Measurements from ENCODE around the gene POLA1. TPM values are rescaled to one million over a fixed set of nuclear protein-coding genes. Genes with fewer than 3 reads are reported as not detected.
A peak's percentile ranks its signal among the peaks of the same experiment; 100 is the strongest.

POLA1 gene
- total and polyA plus RNA-seq, 2 donors = 3.5 to 21.1 TPM

- Histone ChIP-seq H3K36me3 (ENCODE audit: control insufficient read depth in 2 of 2, insufficient read depth in 2 of 2, low read length in 1 of 2) (peaks cover 0 to 3% of the 10 kb centered on the region in 2 donors), H3K27me3 (ENCODE audit: control insufficient read depth in 2 of 2, insufficient read depth in 1 of 2, low read length in 1 of 2) (no peaks in the 10 kb centered on the region), H3K4me1 (ENCODE audit: control insufficient read depth in 2 of 2, insufficient read depth in 2 of 2, low read length in 2 of 2) (no peaks in the 10 kb centered on the region), H3K9me3 (ENCODE audit: control insufficient read depth in 2 of 2, insufficient read depth in 1 of 2, low read length in 1 of 2) (no peaks in the 10 kb centered on the region), H3K4me3 (ENCODE audit: low read length in 2 of 2) (no peak overlapping the region), H3K27ac (ENCODE audit: low read depth in 1 of 2, low read length in 1 of 2) (no peak overlapping the region)
- no peak for DNase-seq (ENCODE audit: low read depth in 6 of 9, low spot score in 9 of 9)
- 96% methylated on average over 5 of the region's 5 CpGs for WGBS
Observed at GRCh38 chrX:24902806-24903205, 209.1 kb downstream of the POLA1 start.

- Histone ChIP-seq H3K9me3 (ENCODE audit: control insufficient read depth in 2 of 2, insufficient read depth in 1 of 2, low read length in 1 of 2) (no peaks in the 10 kb centered on the region), H3K4me3 (ENCODE audit: low read length in 2 of 2) (no peak overlapping the region), H3K27ac (ENCODE audit: low read depth in 1 of 2, low read length in 1 of 2) (no peak overlapping the region), H3K4me1 (ENCODE audit: control insufficient read depth in 2 of 2, insufficient read depth in 2 of 2, low read length in 2 of 2) (no peaks in the 10 kb centered on the region), H3K27me3 (ENCODE audit: control insufficient read depth in 2 of 2, insufficient read depth in 1 of 2, low read length in 1 of 2) (no peaks in the 10 kb centered on the region), H3K36me3 (ENCODE audit: control insufficient read depth in 2 of 2, insufficient read depth in 2 of 2, low read length in 1 of 2) (peaks cover 0 to 3% of the 10 kb centered on the region in 2 donors)
- 97% methylated on average over 3 of the region's 3 CpGs for WGBS
- no peak for DNase-seq (ENCODE audit: low read depth in 6 of 9, low spot score in 9 of 9)
Observed at GRCh38 chrX:24918715-24919114, 225.0 kb downstream of the POLA1 start.

GRCh38 chrX:24920769-24921168, 227.1 kb downstream of the POLA1 start:
- Histone ChIP-seq H3K4me3 (ENCODE audit: low read length in 2 of 2) (no peak overlapping the region), H3K27ac (ENCODE audit: low read depth in 1 of 2, low read length in 1 of 2) (no peak overlapping the region), H3K27me3 (ENCODE audit: control insufficient read depth in 2 of 2, insufficient read depth in 1 of 2, low read length in 1 of 2) (no peaks in the 10 kb centered on the region), H3K36me3 (ENCODE audit: control insufficient read depth in 2 of 2, insufficient read depth in 2 of 2, low read length in 1 of 2) (peaks cover 0 to 3% of the 10 kb centered on the region in 2 donors), H3K9me3 (ENCODE audit: control insufficient read depth in 2 of 2, insufficient read depth in 1 of 2, low read length in 1 of 2) (no peaks in the 10 kb centered on the region), H3K4me1 (ENCODE audit: control insufficient read depth in 2 of 2, insufficient read depth in 2 of 2, low read length in 2 of 2) (no peaks in the 10 kb centered on the region)
- DNase-seq (ENCODE audit: low read depth in 6 of 9, low spot score in 9 of 9) = no peak
- 96% methylated on average over 3 of the region's 3 CpGs for WGBS

GRCh38 chrX:24925430-24925829, 231.7 kb downstream of the POLA1 start:
- H3K9me3 ChIP-seq (ENCODE audit: control insufficient read depth in 2 of 2, insufficient read depth in 1 of 2, low read length in 1 of 2) = no peaks in the 10 kb centered on the region
- WGBS = 85% methylated on average over 2 of the region's 2 CpGs
- no peak overlapping the region for H3K27ac ChIP-seq (ENCODE audit: low read depth in 1 of 2, low read length in 1 of 2)

GRCh38 chrX:24927372-24927771, 233.7 kb downstream of the POLA1 start:
- WGBS = 98% methylated on average over 5 of the region's 5 CpGs
- Histone ChIP-seq H3K27me3 (ENCODE audit: control insufficient read depth in 2 of 2, insufficient read depth in 1 of 2, low read length in 1 of 2) (no peaks in the 10 kb centered on the region), H3K4me3 (ENCODE audit: low read length in 2 of 2) (no peak overlapping the region), H3K27ac (ENCODE audit: low read depth in 1 of 2, low read length in 1 of 2) (no peak overlapping the region), H3K36me3 (ENCODE audit: control insufficient read depth in 2 of 2, insufficient read depth in 2 of 2, low read length in 1 of 2) (no peaks in the 10 kb centered on the region), H3K4me1 (ENCODE audit: control insufficient read depth in 2 of 2, insufficient read depth in 2 of 2, low read length in 2 of 2) (no peaks in the 10 kb centered on the region), H3K9me3 (ENCODE audit: control insufficient read depth in 2 of 2, insufficient read depth in 1 of 2, low read length in 1 of 2) (no peaks in the 10 kb centered on the region)
- DNase-seq (ENCODE audit: low read depth in 6 of 9, low spot score in 9 of 9) = no peak

More at GRCh38 chrX:24925430-24925829, 231.7 kb downstream of the POLA1 start:
- no peaks in the 10 kb centered on the region for H3K4me1 ChIP-seq (ENCODE audit: control insufficient read depth in 2 of 2, insufficient read depth in 2 of 2, low read length in 2 of 2)
- no peak overlapping the region for H3K4me3 ChIP-seq (ENCODE audit: low read length in 2 of 2)
- H3K27me3 ChIP-seq (ENCODE audit: control insufficient read depth in 2 of 2, insufficient read depth in 1 of 2, low read length in 1 of 2) = no peaks in the 10 kb centered on the region
- H3K36me3 ChIP-seq (ENCODE audit: control insufficient read depth in 2 of 2, insufficient read depth in 2 of 2, low read length in 1 of 2) = no peaks in the 10 kb centered on the region
- no peak for DNase-seq (ENCODE audit: low read depth in 6 of 9, low spot score in 9 of 9)

- Histone ChIP-seq H3K27ac (ENCODE audit: low read depth in 1 of 2, low read length in 1 of 2) (no peak overlapping the region), H3K4me1 (ENCODE audit: control insufficient read depth in 2 of 2, insufficient read depth in 2 of 2, low read length in 2 of 2) (no peaks in the 10 kb centered on the region), H3K27me3 (ENCODE audit: control insufficient read depth in 2 of 2, insufficient read depth in 1 of 2, low read length in 1 of 2) (no peaks in the 10 kb centered on the region), H3K4me3 (ENCODE audit: low read length in 2 of 2) (no peak overlapping the region), H3K9me3 (ENCODE audit: control insufficient read depth in 2 of 2, insufficient read depth in 1 of 2, low read length in 1 of 2) (no peaks in the 10 kb centered on the region), H3K36me3 (ENCODE audit: control insufficient read depth in 2 of 2, insufficient read depth in 2 of 2, low read length in 1 of 2) (no peaks in the 10 kb centered on the region)
- DNase-seq (ENCODE audit: low read depth in 6 of 9, low spot score in 9 of 9) = no peak
- WGBS = 97% methylated on average over 6 of the region's 6 CpGs
Observed at GRCh38 chrX:24928114-24928513, 234.4 kb downstream of the POLA1 start.

GRCh38 chrX:24934279-24934678, 240.6 kb downstream of the POLA1 start:
- H3K36me3 ChIP-seq (ENCODE audit: control insufficient read depth in 2 of 2, insufficient read depth in 2 of 2, low read length in 1 of 2) = no peaks in the 10 kb centered on the region
- no peaks in the 10 kb centered on the region for H3K4me1 ChIP-seq (ENCODE audit: control insufficient read depth in 2 of 2, insufficient read depth in 2 of 2, low read length in 2 of 2)
- H3K9me3 ChIP-seq (ENCODE audit: control insufficient read depth in 2 of 2, insufficient read depth in 1 of 2, low read length in 1 of 2) = no peaks in the 10 kb centered on the region
- no peaks in the 10 kb centered on the region for H3K27me3 ChIP-seq (ENCODE audit: control insufficient read depth in 2 of 2, insufficient read depth in 1 of 2, low read length in 1 of 2)
- no peak overlapping the region for H3K27ac ChIP-seq (ENCODE audit: low read depth in 1 of 2, low read length in 1 of 2)
- DNase-seq (ENCODE audit: low read depth in 6 of 9, low spot score in 9 of 9) = no peak
- H3K4me3 ChIP-seq (ENCODE audit: low read length in 2 of 2) = no peak overlapping the region

- H3K4me3 ChIP-seq (ENCODE audit: low read length in 2 of 2) = no peak overlapping the region
- no peak for DNase-seq (ENCODE audit: low read depth in 6 of 9, low spot score in 9 of 9)
- H3K27ac ChIP-seq (ENCODE audit: low read depth in 1 of 2, low read length in 1 of 2) = no peak overlapping the region
- no peaks in the 10 kb centered on the region for H3K9me3 ChIP-seq (ENCODE audit: control insufficient read depth in 2 of 2, insufficient read depth in 1 of 2, low read length in 1 of 2)
- WGBS = 98% methylated on average over 4 of the region's 4 CpGs
- no peaks in the 10 kb centered on the region for H3K27me3 ChIP-seq (ENCODE audit: control insufficient read depth in 2 of 2, insufficient read depth in 1 of 2, low read length in 1 of 2)
- no peaks in the 10 kb centered on the region for H3K36me3 ChIP-seq (ENCODE audit: control insufficient read depth in 2 of 2, insufficient read depth in 2 of 2, low read length in 1 of 2)
- H3K4me1 ChIP-seq (ENCODE audit: control insufficient read depth in 2 of 2, insufficient read depth in 2 of 2, low read length in 2 of 2) = no peaks in the 10 kb centered on the region
Observed at GRCh38 chrX:24945009-24945408, 251.3 kb downstream of the POLA1 start.

GRCh38 chrX:24946369-24946768, 252.7 kb downstream of the POLA1 start:
- Histone ChIP-seq H3K9me3 (ENCODE audit: control insufficient read depth in 2 of 2, insufficient read depth in 1 of 2, low read length in 1 of 2) (no peaks in the 10 kb centered on the region), H3K27ac (ENCODE audit: low read depth in 1 of 2, low read length in 1 of 2) (no peak overlapping the region), H3K4me1 (ENCODE audit: control insufficient read depth in 2 of 2, insufficient read depth in 2 of 2, low read length in 2 of 2) (no peaks in the 10 kb centered on the region), H3K27me3 (ENCODE audit: control insufficient read depth in 2 of 2, insufficient read depth in 1 of 2, low read length in 1 of 2) (no peaks in the 10 kb centered on the region), H3K36me3 (ENCODE audit: control insufficient read depth in 2 of 2, insufficient read depth in 2 of 2, low read length in 1 of 2) (no peaks in the 10 kb centered on the region), H3K4me3 (ENCODE audit: low read length in 2 of 2) (no peak overlapping the region)
- no peak for DNase-seq (ENCODE audit: low read depth in 6 of 9, low spot score in 9 of 9)

- 92% methylated on average over 2 of the region's 2 CpGs for WGBS
- Histone ChIP-seq H3K4me3 (ENCODE audit: low read length in 2 of 2) (no peak overlapping the region), H3K36me3 (ENCODE audit: control insufficient read depth in 2 of 2, insufficient read depth in 2 of 2, low read length in 1 of 2) (no peaks in the 10 kb centered on the region), H3K4me1 (ENCODE audit: control insufficient read depth in 2 of 2, insufficient read depth in 2 of 2, low read length in 2 of 2) (peaks cover 0 to 11% of the 10 kb centered on the region in 2 donors), H3K9me3 (ENCODE audit: control insufficient read depth in 2 of 2, insufficient read depth in 1 of 2, low read length in 1 of 2) (no peaks in the 10 kb centered on the region), H3K27ac (ENCODE audit: low read depth in 1 of 2, low read length in 1 of 2) (peak overlapping the region in 1 of 2 donors; percentile 15), H3K27me3 (ENCODE audit: control insufficient read depth in 2 of 2, insufficient read depth in 1 of 2, low read length in 1 of 2) (no peaks in the 10 kb centered on the region)
- peak in 2 of 9 donors; percentile 4 to 27 for DNase-seq (ENCODE audit: low read depth in 6 of 9, low spot score in 9 of 9)
Observed at GRCh38 chrX:24954732-24955131, 261.0 kb downstream of the POLA1 start.
